Loucy (cell line): Measurements from ENCODE around the gene GABRA4.

Source experiments
- H2AFZ ChIP-seq: fragments of 200-600 bp; sonication (generic); 2 replicates; pipeline ENCODE4 v1.6.0; 2016; ENCODE audit warnings: antibody characterized with exemption, mild to moderate bottlenecking, low read length, moderate library complexity
- H3F3A ChIP-seq: fragments of 200-600 bp; 2 replicates; pipeline ENCODE4 v1.6.0; 2016; ENCODE audit warnings: antibody characterized with exemption, low read depth, mild to moderate bottlenecking
- H3K27me3 ChIP-seq: fragments of 200-600 bp; sonication (generic); 2 replicates; pipeline ENCODE4 v1.6.1; 2014; ENCODE audit warnings: low read length, mild to moderate bottlenecking; ENCODE audit not compliant: insufficient read depth, poor library complexity, severe bottlenecking
- H3K36me3 ChIP-seq: fragments of 200-600 bp; sonication (generic); 2 replicates; pipeline ENCODE4 v1.6.1; 2016; ENCODE audit warnings: low read length; ENCODE audit not compliant: insufficient read depth
- H3K4me1 ChIP-seq: fragments of 200-600 bp; sonication (generic); 2 replicates; pipeline ENCODE4 v1.5.1; 2014; ENCODE audit warnings: low read length, mild to moderate bottlenecking; ENCODE audit not compliant: insufficient read depth, poor library complexity, severe bottlenecking
- H3K4me2 ChIP-seq: fragments of 200-600 bp; sonication (generic); 2 replicates; pipeline ENCODE4 v1.6.0; 2014; ENCODE audit warnings: antibody characterized with exemption, low read length, low read depth, mild to moderate bottlenecking; ENCODE audit not compliant: poor library complexity, severe bottlenecking
- H3K4me3 ChIP-seq: fragments of 200-600 bp; sonication (generic); 2 replicates; pipeline ENCODE4 v1.5.1; 2014; ENCODE audit warnings: low read length, mild to moderate bottlenecking, mixed read lengths; ENCODE audit not compliant: poor library complexity, severe bottlenecking
- H3K79me2 ChIP-seq: fragments of 200-600 bp; sonication (generic); 2 replicates; pipeline ENCODE4 v1.6.1; 2014; ENCODE audit warnings: low read length; ENCODE audit not compliant: insufficient read depth
- H3K9ac ChIP-seq: fragments of 200-600 bp; sonication (generic); 2 replicates; pipeline ENCODE4 v1.6.0; 2014; ENCODE audit warnings: mild to moderate bottlenecking, low read depth, low read length, moderate library complexity; ENCODE audit not compliant: poor library complexity, severe bottlenecking
- H3K9me2 ChIP-seq: fragments of 200-600 bp; sonication (generic); replicated peaks from 2 replicates; pipeline ENCODE4 v1.6.1; 2016; ENCODE audit warnings: low read depth, low read length, mixed read lengths
- H3K9me3 ChIP-seq: fragments of 200-600 bp; sonication (generic); 2 replicates; pipeline ENCODE4 v1.6.1; 2014; ENCODE audit warnings: mild to moderate bottlenecking, antibody characterized with exemption, low read length, low read depth; ENCODE audit not compliant: insufficient read depth
- H4K20me1 ChIP-seq: fragments of 200-600 bp; sonication (generic); 2 replicates; pipeline ENCODE4 v1.6.0; 2014; ENCODE audit warnings: antibody characterized with exemption, low read length, mild to moderate bottlenecking; ENCODE audit not compliant: insufficient read depth, poor library complexity, severe bottlenecking
- EZH2phosphoT487 ChIP-seq: fragments of 200-600 bp; IDR thresholded peaks from 2 replicates; pipeline ENCODE4 v1.6.1; 2018; ENCODE audit warnings: antibody characterized with exemption, mild to moderate bottlenecking, moderate library complexity, borderline replicate concordance
- TF ChIP-seq, protein P1 (sequence below): fragments of 200-600 bp; sonication (generic); conservative IDR thresholded peaks from 2 replicates; pipeline ENCODE4 v1.5.1; 2014; ENCODE audit warnings: mild to moderate bottlenecking, antibody characterized with exemption, low read length

The GABRA4 gene

DNA sequence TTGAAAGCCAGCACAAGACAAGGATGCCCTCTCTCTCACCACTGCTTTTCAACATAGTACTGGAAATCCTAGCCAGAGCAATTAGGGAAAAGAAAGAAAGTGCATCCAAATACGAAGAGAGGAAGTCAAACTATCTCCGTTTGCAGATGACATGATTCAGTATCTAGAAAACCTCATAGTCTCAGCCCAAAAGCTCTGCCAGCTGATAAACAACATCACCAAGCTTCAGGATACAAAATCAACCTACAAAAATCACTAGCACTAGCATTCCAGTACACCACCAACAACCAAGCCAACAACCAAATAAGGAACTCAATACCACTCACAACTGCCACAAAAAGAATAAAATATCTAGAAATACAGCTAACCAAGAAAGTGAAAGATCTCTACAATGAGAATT is 123.0 kb downstream of the GABRA4 start:
- no peaks in the 10 kb centered on the region for H3K9me2 ChIP-seq
- H3F3A ChIP-seq = no peaks in the 10 kb centered on the region; the same call in 1 of the 2 replicates
- no peaks in the 10 kb centered on the region for H3K36me3 ChIP-seq
- no peak overlapping the region for H2AFZ ChIP-seq
- no peaks in the 10 kb centered on the region for H3K27me3 ChIP-seq
- H3K4me2 ChIP-seq = no peak overlapping the region
- no peaks in the 10 kb centered on the region for H3K79me2 ChIP-seq
- TF ChIP-seq, protein P1, sequence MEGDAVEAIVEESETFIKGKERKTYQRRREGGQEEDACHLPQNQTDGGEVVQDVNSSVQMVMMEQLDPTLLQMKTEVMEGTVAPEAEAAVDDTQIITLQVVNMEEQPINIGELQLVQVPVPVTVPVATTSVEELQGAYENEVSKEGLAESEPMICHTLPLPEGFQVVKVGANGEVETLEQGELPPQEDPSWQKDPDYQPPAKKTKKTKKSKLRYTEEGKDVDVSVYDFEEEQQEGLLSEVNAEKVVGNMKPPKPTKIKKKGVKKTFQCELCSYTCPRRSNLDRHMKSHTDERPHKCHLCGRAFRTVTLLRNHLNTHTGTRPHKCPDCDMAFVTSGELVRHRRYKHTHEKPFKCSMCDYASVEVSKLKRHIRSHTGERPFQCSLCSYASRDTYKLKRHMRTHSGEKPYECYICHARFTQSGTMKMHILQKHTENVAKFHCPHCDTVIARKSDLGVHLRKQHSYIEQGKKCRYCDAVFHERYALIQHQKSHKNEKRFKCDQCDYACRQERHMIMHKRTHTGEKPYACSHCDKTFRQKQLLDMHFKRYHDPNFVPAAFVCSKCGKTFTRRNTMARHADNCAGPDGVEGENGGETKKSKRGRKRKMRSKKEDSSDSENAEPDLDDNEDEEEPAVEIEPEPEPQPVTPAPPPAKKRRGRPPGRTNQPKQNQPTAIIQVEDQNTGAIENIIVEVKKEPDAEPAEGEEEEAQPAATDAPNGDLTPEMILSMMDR = no peak
- no peak for TF ChIP-seq EZH2phosphoT487
- H3K4me1 ChIP-seq = peaks cover 40% of the 10 kb centered on the region
- no peak overlapping the region for H3K9ac ChIP-seq
- H3K9me3 ChIP-seq = peaks cover 7% of the 10 kb centered on the region
- H3K4me3 ChIP-seq = no peak overlapping the region
- H4K20me1 ChIP-seq = no peaks in the 10 kb centered on the region
